Activated B cell treated with CpG ODN at 0.5 μM for 24 hours (primary cell): Measurements from ENCODE around the gene KHDRBS1. TPM values are rescaled to one million over a fixed set of nuclear protein-coding genes. Genes with fewer than 3 reads are reported as not detected.
A peak's percentile ranks its signal among the peaks of the same experiment; 100 is the strongest.

Experiments
- ATAC-seq: fragments of 200-7000 bp; cut with Tn5 transposase; one replicate; pipeline ENCODE4 v1.10.0; 2021; ENCODE audit warnings: low read depth, mild to moderate bottlenecking, moderate library complexity
- CTCF ChIA-PET: fragments of 350-600 bp; sonication (Branson Sonifier 250); formaldehyde crosslinking; loops from one replicate; lab custom pipeline; 2021; ENCODE audit warnings: antibody characterized with exemption; lab: Charles Lee
- POLR2A ChIA-PET: fragments of 350-600 bp; sonication (Branson Sonifier 250); formaldehyde crosslinking; loops from one replicate; lab custom pipeline; 2021; ENCODE audit warnings: antibody characterized with exemption; lab: Charles Lee
- DNase-seq: peaks from one replicate; pipeline ENCODE4 v3.0.0; 2022
- H3K27ac Mint-ChIP-seq: one replicate; pipeline ENCODE4 v1.8.0; 2020; ENCODE audit warnings: mixed read lengths
- H3K27me3 Mint-ChIP-seq: one replicate; pipeline ENCODE4 v1.8.0; 2021; ENCODE audit warnings: mixed read lengths
- H3K36me3 Mint-ChIP-seq: one replicate; pipeline ENCODE4 v1.8.0; 2021; ENCODE audit warnings: low read depth, mixed read lengths
- H3K4me1 Mint-ChIP-seq: one replicate; pipeline ENCODE4 v1.8.0; 2021; ENCODE audit warnings: mixed read lengths
- H3K4me3 Mint-ChIP-seq: one replicate; pipeline ENCODE4 v1.8.0; 2020; ENCODE audit warnings: mild to moderate bottlenecking, mixed read lengths
- H3K9me3 Mint-ChIP-seq: one replicate; pipeline ENCODE4 v1.8.0; 2020; ENCODE audit warnings: mixed read lengths
- intact Hi-C: fragments of 100-400 bp; cut with micrococcal nuclease; formaldehyde crosslinking; loops from one replicate; pipeline ENCODE4 v1.15.1; 2024
- total RNA-seq: library from RNA; stranded (reverse); gene quantifications from 2 replicates; pipeline ENCODE4 v1.2.3, GENCODE V29; 2022
- TF ChIP-seq, protein P1 (sequence below): fragments of 200-600 bp; IDR thresholded peaks from one replicate; pipeline ENCODE4 v1.8.0; 2022; ENCODE audit warnings: antibody characterized with exemption, mild to moderate bottlenecking

KHDRBS1 gene
- total RNA-seq, 1 donor from 2014 or later: 152 TPM

- DNase-seq: no peak
- ATAC-seq: no peak
- ChIA-PET CTCF (no interaction called here), POLR2A (no interaction called here)
- TF ChIP-seq, protein P1, sequence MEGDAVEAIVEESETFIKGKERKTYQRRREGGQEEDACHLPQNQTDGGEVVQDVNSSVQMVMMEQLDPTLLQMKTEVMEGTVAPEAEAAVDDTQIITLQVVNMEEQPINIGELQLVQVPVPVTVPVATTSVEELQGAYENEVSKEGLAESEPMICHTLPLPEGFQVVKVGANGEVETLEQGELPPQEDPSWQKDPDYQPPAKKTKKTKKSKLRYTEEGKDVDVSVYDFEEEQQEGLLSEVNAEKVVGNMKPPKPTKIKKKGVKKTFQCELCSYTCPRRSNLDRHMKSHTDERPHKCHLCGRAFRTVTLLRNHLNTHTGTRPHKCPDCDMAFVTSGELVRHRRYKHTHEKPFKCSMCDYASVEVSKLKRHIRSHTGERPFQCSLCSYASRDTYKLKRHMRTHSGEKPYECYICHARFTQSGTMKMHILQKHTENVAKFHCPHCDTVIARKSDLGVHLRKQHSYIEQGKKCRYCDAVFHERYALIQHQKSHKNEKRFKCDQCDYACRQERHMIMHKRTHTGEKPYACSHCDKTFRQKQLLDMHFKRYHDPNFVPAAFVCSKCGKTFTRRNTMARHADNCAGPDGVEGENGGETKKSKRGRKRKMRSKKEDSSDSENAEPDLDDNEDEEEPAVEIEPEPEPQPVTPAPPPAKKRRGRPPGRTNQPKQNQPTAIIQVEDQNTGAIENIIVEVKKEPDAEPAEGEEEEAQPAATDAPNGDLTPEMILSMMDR: no peak
- Mint-ChIP-seq H3K4me1 (peaks cover 2% of the 10 kb centered on the region), H3K9me3 (no peaks in the 10 kb centered on the region), H3K4me3 (no peak overlapping the region), H3K27ac (no peak overlapping the region), H3K27me3 (no peaks in the 10 kb centered on the region), H3K36me3 (peaks cover 54% of the 10 kb centered on the region)
- intact Hi-C loops: no loop called here
Observed at GRCh38 chr1:32051706-32052105, 38.0 kb downstream of the KHDRBS1 start.

DNA sequence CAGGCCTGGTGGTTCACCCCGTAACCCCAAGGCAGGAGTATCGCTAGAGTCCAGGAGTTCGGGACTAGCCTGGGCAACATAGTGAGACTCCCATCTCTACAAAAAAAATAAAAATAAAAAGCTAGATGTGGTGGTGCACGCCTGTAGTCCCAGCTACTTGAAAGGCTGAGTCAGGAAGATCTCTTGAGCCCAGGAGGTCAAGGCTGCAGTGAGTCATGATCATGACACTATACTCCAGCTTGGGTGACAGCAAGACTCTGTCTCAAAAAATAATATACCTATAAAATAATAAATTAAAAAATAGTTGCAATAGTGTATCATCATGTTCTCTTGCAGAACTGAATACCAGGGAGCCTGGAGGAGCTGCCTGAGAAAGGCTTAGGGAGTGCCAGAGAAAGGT, 39.2 kb downstream of the KHDRBS1 start:
- H3K9me3 Mint-ChIP-seq: no peaks in the 10 kb centered on the region
- CTCF ChIA-PET: no interaction called here
- no peak for DNase-seq
- TF ChIP-seq, protein P1: no peak
- peaks cover 2% of the 10 kb centered on the region for H3K4me1 Mint-ChIP-seq
- intact Hi-C loops: no loop called here
- no peak for ATAC-seq
- peaks cover 59% of the 10 kb centered on the region for H3K36me3 Mint-ChIP-seq
- no peaks in the 10 kb centered on the region for H3K27me3 Mint-ChIP-seq
- no peak overlapping the region for H3K27ac Mint-ChIP-seq
- POLR2A ChIA-PET: interaction anchor here (0.6 kb wide), 1 partner anchor 348 kb away, joined by 3 read pairs; no protein-coding TSS in a partner anchor
- H3K4me3 Mint-ChIP-seq: no peak overlapping the region

DNA sequence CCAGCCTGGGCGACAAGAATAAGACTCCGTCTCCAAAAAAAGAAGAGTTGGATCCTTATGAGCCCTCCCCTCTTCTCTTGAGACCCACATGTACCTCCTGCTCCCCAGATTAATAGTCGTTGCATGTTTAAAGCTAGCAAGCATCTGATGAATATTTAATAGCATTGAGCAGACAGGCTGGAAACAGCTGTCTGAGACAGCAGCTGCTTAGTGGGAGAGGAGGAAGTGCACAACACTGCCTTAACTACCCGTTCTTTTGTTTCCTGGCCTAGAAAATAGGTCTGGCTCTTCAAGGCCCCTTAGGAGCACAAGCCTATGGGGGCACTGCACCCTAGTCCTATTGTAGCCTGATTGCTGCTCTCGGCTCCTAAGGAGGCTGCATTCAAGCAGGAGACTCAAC, 41.7 kb downstream of the KHDRBS1 start:
- TF ChIP-seq, protein P1: no peak
- no peaks in the 10 kb centered on the region for H3K27me3 Mint-ChIP-seq
- no peak for ATAC-seq
- H3K36me3 Mint-ChIP-seq: peaks cover 71% of the 10 kb centered on the region
- no peak for DNase-seq
- intact Hi-C loops: no loop called here
- H3K27ac Mint-ChIP-seq: no peak overlapping the region
- ChIA-PET POLR2A (no interaction called here), CTCF (interaction anchor here (1.4 kb wide), 1 partner anchor 8 kb away, joined by 5 read pairs; no protein-coding TSS in a partner anchor)
- no peaks in the 10 kb centered on the region for H3K4me1 Mint-ChIP-seq
- no peak overlapping the region for H3K4me3 Mint-ChIP-seq
- H3K9me3 Mint-ChIP-seq: no peaks in the 10 kb centered on the region

- Mint-ChIP-seq H3K27ac (no peak overlapping the region), H3K9me3 (no peaks in the 10 kb centered on the region), H3K27me3 (no peaks in the 10 kb centered on the region), H3K4me3 (no peak overlapping the region), H3K36me3 (peaks cover 76% of the 10 kb centered on the region), H3K4me1 (no peaks in the 10 kb centered on the region)
- DNase-seq: no peak
- intact Hi-C loops: no loop called here
- CTCF ChIA-PET: no interaction called here
- TF ChIP-seq, protein P1: no peak
- no peak for ATAC-seq
- POLR2A ChIA-PET: interaction anchor here (0.6 kb wide), 1 partner anchor 17 kb away, joined by 5 read pairs; the partner anchor contains the start of gene TMEM39B
Observed at GRCh38 chr1:32056598-32056997, 42.9 kb downstream of the KHDRBS1 start.

GRCh38 chr1:32060914-32061313, 47.2 kb downstream of the KHDRBS1 start:
- ChIA-PET POLR2A (interaction anchor here (0.5 to 2.6 kb wide), 3 partner anchors 12 to 232 kb away, joined by 3 to 9 read pairs (median 6); partner anchors contain the start of genes KPNA6 and TMEM39B), CTCF (no interaction called here)
- Mint-ChIP-seq H3K27ac (peak overlapping the region; percentile 50), H3K4me3 (no peak overlapping the region), H3K27me3 (no peaks in the 10 kb centered on the region), H3K4me1 (no peaks in the 10 kb centered on the region), H3K9me3 (no peaks in the 10 kb centered on the region), H3K36me3 (peaks cover 48% of the 10 kb centered on the region)
- TF ChIP-seq, protein P1: no peak
- intact Hi-C loops: loop anchor here (5.0 kb wide), 1 partner anchor 351 kb away; no protein-coding TSS in a partner anchor
- ATAC-seq: no peak
- DNase-seq: no peak
